NCI-H2081 treated with DMSO at 0.1 percent for 48 hours (cell line): Measurements from ENCODE around the gene GNG13.

Source experiments
- DNase-seq: peaks from one replicate; lab custom pipeline; 2025; lab: John Stamatoyannopoulos, UW

GNG13 gene

GRCh38 chr16:813204-813915, 12.8 kb upstream of the GNG13 start:
- no peak for DNase-seq

DNA sequence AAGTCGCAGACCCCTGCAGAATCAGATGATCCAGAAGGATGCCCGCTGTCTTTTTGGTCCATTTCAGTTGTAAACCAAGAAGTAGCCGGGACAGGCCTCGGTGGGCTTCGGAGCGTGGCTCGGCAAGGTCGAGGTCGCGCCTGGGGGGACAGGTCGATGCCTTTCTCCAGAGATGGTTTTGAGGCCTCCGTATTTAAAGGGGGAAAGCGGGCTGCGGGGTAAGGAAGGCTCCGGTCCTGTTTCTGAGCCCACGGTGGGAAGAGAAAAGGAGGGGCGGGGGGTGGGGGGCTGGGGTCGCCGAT, 7.5 kb upstream of the GNG13 start:
- no peak for DNase-seq

DNA sequence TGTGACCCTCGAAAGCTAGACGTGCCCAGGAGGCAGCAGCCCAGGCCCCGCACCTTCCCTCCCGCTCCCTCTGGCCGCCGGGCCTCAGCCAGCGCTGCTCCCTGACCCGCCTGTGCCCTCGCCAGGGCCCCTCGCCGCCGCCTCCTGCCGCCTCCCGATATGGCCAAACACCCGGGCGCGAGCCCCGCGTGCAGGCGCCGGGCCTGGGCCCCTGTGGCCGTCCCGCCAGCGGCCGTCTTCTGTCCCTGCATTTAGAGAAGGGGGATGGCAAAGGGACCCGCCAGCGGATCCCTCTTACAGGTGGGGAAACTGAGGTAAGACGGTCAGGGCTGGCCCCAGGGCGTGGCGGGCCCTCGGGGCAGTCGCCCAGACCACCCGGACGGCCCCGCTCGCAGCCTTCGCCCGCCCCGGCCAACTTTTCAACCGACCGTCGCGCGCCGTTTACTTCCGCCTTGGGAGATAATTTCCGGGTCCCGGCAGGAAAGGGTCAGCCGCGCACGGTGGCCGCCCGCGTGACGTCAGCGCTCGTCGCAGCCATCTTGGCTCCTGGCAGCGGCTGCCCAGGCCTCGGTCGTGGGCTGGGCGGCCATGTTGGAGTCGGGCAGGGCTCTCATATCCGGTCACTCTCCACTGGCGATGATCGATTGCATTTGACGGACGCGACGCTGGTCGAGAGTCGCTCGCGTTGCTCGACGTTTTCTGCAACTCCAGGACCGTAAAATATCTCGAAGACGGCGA, 7.0 kb upstream of the GNG13 start:
- peak; percentile 68 for DNase-seq

GRCh38 chr16:805474-805873, 4.9 kb upstream of the GNG13 start:
- no peak for DNase-seq

DNA sequence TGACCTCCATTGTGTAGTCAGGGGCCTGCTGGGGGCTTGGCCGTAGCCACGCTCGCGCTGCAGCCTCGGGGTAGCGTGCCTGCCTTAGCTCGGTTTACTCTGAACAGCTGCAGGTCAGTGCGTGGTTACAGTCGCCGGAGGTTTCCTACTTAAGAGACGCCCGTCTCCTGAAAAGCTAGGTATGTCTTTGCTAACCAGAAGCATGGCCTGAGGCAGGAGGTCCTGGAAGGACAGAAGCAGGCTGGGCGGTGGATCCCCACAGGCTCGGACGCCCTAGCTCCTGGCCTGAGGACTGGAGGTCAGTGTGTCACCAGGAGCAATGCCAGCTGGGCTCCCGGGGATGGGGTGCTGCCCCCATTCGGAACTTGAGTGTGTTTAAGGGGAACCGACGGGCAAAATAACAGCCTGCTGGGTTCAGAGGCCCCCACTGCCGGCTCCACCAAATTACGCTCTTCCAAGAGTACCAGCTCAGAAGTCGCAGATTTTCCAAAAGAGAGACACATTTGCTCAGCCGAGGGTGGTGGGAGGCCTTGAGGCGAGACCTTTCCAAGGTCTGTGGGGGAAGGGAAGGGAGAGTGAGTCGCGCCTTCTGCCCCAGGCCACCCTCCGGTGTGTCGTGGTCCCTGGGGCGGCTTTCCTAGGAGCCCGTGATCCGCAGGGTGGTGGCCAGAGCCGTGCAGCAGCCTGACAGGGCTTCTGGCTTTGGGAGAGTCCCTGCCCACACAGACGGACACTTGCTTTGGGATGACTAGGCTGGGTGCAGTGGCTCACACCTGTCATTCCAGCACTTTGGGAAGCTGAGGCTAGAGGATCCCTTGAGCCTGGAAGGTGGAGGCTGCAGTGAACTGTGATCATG, 3.9 kb upstream of the GNG13 start:
- DNase-seq: no peak

DNA sequence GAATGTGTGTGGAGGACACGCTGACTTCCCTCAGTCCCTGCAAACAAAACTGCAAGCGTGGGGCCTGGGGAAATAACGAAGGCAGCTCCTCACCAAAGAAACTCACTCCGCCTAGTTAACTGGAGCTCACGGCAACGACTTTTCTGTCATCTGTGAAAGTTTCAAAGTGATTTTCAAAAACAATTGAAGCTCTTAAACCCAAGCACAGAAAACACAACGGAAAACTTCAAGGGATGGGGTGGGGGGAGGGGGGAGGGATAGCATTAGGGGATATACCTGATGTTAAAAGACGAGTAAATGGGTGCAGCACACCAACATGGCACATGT, 3.2 kb upstream of the GNG13 start:
- DNase-seq: no peak

DNA sequence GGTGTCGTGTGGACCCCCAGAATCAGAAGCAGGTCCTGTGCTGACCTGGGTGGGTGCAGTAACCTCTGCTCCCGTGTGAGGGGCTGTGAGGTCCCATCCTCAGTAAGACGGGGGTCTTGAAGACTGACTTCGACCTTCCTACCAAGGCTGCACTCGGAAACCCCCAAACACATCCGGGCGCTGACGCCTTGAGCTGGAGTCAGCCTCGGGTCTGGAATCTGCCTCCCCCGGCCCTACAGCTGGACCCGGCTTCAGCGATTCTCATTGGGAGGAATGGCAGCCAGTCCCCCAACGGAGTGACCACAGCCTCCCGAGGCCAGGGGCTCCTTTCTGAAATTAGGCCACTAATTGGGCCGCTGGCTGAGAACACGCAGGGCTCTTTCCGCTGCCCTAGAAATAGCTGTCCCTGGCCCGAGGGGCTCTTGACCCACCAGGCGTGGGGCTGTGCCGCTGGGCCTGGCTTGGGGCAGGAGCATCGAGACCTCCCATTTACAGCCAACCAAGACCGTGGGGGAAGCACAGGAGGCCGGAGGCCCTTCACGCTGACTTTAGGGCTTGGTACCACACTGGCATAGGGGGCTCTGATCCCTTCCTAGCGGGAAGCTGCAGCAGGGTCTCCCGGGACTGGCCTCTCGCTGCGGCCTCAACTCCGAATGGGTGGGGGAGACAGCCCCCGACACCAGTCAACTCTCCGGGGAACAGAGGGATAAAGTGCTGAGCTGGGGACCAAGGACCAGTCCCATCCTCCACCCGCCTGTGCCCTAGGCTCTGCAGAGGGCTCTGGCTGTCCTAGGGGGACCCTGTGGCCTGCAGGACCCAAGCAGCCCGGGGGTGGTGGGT, 2.6 kb upstream of the GNG13 start:
- no peak for DNase-seq

DNA sequence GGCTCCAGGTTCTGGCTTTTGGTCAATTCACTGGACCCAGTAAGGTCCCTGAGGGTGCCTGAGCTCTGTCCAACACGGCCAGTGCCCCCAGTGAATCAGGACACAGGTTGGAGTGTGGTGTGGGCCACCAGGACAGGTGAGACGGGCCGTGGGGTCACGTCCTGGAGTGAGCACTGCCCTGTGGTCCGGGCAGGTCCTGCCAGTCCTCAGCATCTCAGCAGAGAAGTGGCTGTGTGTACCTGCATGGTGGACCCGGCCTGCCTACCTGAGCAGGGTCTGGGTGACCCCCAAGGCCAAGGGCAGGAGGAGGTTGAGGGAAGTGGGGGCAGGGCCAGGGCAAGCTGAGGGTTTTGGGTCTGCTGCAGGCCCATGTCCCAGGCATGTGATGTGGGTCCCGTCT, 1.9 kb upstream of the GNG13 start:
- DNase-seq: no peak

DNA sequence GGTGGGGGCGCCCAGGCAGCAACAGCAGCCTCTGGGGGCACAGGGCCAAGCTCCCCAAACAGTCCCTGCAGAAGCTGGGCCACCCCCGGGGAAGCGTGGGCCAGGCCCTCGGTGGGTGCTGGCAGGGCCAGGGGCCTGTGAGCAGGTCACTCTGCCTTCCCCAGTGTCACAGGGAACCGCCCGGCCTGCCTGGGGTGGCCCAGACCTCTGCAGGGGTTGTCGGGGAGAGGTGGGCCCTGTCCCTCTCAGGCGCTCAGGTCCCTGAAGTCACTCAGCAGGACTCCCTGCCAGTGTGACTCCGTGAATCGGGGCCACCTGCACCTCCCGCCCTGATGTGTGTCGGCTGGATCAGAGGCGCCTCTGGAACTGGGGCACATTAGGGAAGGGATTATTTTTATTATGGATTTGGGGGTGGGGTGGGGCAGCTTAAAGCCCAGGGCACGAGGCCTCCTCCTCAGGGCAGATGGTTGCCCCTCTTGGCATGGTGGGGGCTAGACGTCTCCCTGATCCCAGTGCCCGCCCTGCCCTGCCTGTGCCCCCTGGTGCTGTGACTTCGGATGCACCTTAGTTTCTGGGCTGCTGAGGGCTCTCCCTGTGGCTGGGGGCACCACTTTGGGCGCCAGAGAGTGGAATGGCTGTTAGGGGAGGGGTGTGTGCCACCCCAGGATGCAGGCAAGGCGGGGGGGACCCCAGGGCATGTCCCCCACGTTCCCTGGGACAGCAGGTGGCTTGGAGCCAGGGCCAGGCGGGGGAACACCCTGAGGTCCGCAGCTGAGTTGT, 1.2 kb upstream of the GNG13 start:
- DNase-seq: no peak

DNA sequence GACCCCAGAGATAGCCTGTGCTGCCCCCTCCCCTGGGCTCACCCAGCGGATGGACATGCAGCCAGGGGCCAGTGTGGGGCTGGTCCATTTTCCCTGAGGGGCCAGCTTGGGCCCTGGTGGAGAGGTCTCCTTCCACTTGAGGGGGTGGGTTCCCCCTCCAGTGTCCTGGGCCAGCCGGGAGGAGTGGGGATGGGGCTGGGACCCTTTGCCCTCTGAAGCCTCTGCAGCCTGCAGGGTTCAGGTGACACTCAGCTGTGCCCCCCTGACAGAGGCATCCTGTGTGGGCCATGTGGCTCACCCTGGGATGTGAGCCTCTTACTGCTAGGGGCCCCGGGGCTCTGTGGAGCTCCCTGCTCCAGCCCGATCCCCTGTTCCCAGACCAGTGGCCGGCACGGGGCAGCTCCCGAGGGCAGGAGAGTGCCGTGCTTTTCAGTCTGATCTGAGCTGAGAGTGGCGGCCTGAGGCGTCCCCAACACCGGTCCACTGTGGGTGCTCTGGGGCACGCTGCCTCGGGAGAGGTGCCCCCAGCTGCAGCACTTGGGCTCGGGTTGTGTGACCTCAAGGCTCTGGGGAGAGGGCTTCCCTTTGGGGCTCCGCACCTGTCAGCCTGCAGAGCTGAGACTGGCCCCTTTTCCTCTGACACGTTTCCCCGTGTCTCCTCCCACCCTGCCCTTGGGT, 439 bp upstream of the GNG13 start:
- DNase-seq: no peak

- no peak for DNase-seq
Observed at GRCh38 chr16:799111-799947, 1.2 kb downstream of the GNG13 start.

DNA sequence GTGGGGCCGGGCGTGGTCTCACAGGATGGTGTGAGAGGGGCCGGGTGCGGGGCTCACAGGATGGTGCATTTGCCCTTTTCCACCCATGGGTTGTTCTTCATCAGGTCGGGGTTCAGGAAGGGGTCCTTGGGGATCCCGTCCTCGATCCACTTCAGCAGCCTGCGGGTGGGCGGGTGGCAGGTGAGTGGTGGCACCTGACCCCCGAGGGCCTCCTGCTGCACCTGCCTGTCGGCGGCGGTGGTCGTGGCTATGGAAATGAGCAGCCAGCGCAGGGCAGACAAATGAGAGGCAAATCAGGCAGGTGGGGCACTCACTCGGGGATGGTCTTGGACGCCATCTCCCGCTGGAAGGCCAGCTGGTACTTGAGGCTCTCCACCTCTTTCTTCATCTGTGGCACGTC, 1.9 kb downstream of the GNG13 start:
- no peak for DNase-seq

DNA sequence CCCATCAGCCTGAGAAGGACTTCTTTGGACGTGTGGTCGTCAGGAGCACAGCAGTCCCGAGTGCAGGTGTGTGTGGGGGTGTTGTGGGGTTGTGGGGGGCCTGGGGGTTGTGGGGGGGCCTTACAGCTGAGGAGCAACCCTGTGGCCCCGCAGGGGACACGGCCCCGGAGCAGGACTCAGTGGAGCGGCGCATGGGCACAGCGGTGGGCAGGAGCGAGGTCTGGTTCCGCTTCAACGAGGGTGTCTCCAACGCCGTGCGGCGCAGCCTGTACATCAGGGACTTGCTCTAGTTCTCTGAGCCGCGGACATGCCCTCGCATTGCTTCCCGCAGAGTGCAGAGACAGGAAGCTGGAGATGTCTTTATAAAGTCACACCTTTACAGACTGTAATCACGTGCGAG, 2.8 kb downstream of the GNG13 start:
- DNase-seq: no peak

GRCh38 chr16:797120-797420, 3.5 kb downstream of the GNG13 start:
- DNase-seq: no peak

DNA sequence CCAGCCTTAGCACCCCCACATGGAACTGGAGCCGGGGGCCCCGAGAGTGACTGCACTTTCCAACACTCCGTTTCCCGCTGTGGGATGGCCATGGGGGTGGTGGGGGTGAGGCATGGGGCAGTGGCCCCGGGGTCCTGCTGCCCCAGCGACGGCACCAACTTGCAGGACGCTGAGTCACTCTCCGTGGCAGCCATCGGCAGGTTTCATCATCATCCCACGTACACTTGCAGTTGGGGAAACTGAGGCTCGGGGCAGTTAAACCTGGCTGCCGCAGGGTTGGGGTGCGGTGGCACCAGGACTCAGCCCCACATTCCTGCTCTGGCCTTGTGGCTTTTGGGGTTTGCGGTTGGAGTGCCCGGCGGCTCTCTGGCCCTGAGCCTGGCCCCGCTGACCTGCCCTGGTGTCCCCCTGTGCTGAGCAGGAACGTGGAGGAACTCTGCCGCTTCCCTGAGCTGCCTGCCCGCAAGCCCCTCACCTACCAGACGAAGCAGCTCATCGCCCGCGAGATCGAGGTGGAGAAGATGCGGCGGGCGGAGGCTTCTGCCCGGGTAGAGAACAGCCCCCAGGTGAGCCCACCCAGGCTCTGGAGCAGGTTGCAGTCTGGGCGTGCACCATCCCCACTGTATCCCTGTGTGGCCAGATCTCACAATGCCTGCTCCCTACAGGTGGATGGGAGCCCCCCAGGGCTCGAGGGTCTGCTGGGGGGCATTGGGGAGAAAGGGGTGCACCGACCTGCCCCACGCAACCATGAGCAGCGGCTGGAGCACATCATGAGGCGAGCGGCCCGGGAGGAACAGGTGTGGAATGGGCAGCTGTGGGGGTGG, 4.0 kb downstream of the GNG13 start:
- DNase-seq: no peak

DNA sequence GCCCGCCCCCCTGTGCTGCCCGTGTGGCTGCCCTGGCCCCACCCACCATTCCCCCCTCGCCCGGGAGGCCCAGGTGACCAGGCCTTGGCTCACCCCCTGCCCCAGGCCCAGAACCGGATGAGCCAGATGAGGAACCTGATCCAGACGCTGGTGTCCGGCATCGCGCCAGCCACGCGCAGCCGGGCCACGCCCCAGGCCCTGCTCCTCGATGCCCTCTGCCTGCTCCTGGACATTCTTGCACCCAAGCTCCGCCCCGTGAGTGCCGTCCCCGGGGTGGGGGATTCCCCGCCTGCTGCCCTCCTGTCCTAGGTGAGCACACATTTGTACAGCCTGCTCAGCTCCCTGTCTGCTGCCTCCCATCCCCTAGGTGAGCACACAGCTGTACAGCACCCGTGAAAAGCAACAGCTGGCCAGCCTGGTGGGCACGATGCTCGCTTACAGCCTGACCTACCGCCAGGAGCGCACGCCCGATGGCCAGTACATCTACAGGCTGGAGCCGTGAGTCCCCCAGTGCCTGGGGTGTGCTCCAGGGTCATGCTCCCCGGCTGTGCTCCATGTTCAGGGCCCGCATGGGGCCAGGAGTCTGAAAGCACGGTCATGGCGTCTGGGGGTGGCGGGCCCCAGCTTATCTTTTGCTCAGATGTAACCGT, 4.8 kb downstream of the GNG13 start:
- no peak for DNase-seq

GRCh38 chr16:794853-795466, 5.6 kb downstream of the GNG13 start:
- no peak for DNase-seq

- DNase-seq: no peak
Observed at GRCh38 chr16:794091-794822, 6.3 kb downstream of the GNG13 start.
